GM13977 (cell line): Measurements from ENCODE around the gene KLB.

ENCODE experiments used
- DNase-seq: peaks from one replicate; pipeline ENCODE4 v3.0.0; 2012; ENCODE audit warnings: low spot score
- in situ Hi-C: fragments of 300-500 bp; cut with MboI; formaldehyde crosslinking; loops from one replicate; pipeline ENCODE4 v1.12.0; 2022; ENCODE audit warnings: low sequenced_read_pairs, low pct_unique_long_range_greater_than_20kb, mixed read lengths, inconsistent platforms; ENCODE audit not compliant: unreplicated experiment
- TF ChIP-seq, protein P1 (sequence below): IDR thresholded peaks from 2 replicates; pipeline ENCODE4 v1.5.1; 2012; ENCODE audit warnings: mild to moderate bottlenecking, control low read depth; ENCODE audit not compliant: insufficient read depth; ENCODE audit errors: extremely low read depth, missing control alignments

Gene KLB

DNA sequence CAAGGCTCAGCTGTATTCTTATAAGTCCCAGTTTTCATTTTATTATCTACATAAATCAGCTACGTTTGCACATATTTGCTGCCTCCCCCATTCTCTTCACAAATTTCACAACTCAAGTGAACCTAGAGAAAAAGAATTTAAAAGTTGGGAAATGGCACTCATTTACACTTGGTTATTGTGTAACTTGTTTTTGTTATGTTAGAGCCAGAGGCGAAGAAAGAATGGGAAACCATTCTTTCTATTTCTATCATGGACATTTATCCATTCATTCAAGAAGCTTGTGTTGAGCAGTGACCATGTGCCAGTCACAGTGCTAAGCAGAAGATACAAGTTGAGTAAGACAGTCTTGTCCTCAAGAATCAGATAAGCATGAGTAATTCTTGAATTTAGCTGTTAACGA, 65.7 kb downstream of the KLB start:
- DNase-seq: no peak
- in situ Hi-C loops: loop anchor here (10.0 to 25.0 kb wide), 3 partner anchors 162 to 840 kb away; partner anchors contain the start of genes PDS5A and SMIM14

DNA sequence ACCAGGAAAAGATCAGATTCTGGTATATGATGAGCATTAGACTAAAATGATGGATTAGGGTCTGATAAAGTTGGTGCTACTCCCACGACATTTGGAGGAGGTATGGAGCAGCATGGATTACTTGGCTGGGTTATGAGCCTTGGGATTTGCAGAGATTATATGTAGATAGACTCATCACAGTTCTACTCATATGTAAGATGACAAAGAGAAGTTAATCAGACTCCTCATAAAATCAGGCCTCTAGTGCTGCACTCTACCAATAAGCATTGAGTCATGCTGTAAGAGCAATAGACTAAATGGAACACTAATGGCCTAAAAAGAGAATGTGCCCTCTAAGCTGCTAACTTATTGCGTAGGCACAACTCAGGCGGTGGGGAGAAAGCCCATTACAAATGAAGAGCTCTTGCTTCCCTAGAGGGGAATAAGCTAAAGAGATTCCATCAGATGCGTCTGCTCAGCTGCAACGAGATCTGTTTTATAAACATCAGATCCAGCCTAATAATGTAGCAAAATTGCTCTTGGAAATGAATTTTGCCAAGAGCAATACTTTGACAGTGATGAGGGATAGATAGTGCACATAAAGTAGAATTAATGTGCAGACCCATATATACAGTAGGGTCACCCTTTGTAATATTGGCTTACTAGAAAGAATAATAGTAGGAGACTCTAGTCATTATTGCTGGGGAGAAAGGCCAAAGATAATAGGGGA, 69.6 kb downstream of the KLB start:
- no peak for DNase-seq
- in situ Hi-C loops: loop anchor here (10.0 kb wide), 2 partner anchors 158 to 498 kb away; partner anchors contain the start of genes PDS5A and SMIM14
- TF ChIP-seq, protein P1, sequence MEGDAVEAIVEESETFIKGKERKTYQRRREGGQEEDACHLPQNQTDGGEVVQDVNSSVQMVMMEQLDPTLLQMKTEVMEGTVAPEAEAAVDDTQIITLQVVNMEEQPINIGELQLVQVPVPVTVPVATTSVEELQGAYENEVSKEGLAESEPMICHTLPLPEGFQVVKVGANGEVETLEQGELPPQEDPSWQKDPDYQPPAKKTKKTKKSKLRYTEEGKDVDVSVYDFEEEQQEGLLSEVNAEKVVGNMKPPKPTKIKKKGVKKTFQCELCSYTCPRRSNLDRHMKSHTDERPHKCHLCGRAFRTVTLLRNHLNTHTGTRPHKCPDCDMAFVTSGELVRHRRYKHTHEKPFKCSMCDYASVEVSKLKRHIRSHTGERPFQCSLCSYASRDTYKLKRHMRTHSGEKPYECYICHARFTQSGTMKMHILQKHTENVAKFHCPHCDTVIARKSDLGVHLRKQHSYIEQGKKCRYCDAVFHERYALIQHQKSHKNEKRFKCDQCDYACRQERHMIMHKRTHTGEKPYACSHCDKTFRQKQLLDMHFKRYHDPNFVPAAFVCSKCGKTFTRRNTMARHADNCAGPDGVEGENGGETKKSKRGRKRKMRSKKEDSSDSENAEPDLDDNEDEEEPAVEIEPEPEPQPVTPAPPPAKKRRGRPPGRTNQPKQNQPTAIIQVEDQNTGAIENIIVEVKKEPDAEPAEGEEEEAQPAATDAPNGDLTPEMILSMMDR: no peak

More for the DNA sequence above, 65.7 kb downstream of the KLB start:
- TF ChIP-seq, protein P1: no peak

DNA sequence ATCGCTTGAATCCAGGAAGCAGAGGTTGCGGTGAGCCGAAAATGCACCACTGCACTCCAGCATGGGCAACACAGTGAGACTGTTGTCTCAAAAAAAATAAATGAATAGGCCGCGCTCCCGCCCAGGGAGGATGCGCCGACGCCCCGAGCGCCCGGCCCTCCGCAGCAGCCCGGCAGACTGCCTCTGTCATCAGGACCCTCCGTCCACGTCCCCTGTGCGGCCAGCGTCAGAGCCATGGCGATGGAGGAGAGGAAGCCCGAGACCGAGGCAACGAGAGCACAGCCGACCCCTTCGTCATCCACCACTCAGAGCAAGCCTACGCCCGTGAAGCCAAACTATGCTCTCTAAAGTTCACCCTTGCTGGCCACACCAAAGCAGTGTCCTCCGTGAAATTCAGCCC, 73.5 kb downstream of the KLB start:
- DNase-seq: no peak
- TF ChIP-seq, protein P1: no peak
- in situ Hi-C loops: no loop called here

DNA sequence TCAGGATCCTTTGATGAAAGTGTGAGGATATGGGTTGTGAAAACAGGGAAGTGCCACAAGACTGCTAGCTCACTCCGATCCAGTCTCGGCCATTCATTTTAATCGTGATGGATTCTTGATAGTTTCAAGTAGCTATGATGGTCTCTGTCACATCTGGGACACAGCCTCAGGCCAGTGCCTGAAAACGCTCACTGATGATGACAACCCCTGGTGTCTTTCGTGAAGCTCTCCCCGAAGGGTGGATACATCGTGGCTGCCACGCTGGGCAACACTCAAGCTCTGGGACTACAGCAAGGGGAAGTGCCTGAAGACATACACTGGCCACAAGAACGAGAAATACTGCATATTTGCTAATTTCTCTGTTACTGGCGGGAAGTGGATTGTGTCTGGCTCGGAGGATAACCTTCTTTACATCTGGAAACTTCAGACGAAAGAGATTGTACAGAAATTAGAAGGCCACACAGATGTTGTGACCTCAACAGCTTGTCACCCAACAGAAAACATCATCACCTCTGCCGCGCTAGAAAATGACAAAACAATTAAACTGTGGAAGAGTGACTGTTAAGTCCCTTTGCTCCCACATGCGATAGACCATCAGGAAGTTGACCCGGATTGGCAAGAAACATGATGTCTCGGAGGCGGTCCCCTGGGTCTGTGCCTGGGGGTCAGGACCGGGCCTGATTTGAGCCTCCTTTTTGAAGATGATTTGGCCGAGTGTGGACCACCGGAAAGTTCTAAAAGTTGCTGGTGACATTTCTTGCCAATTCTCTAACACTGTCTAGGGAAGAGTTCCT, 74.4 kb downstream of the KLB start:
- in situ Hi-C loops: no loop called here
- TF ChIP-seq, protein P1: no peak
- DNase-seq: no peak

DNA sequence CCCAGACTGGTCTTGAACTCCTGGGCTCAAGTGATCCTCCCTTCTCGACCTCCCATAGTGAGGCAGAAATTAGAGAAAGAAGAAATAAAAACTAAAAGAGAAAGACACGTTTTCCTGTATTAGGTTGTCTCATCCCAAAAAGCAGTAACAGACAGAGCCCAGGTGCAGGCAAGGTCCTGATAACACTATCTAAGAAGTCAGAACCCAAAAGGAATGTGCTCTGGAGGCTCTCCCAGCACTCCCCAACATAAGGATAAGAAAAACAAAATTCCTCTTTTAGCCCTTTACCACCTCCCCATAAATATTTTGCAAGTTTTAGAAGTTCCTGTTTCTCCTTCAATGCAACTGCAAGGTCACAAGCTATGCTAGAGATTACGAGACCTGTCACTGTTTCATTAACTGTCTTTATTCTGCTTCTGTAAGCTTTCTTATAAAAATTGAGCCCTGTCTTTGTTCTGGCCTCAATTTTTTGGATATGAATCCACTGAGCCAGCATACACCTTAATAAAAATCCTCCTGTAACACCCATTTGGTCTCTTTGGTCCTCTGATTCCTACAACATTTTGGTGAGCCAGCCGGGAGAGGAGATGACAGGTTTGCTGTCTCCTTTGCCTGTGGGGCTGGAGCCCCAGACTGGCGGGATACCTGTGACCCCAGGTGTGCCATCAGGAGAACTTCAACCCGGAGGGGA, 78.0 kb downstream of the KLB start:
- in situ Hi-C loops: no loop called here
- no peak for DNase-seq
- TF ChIP-seq, protein P1: no peak

DNA sequence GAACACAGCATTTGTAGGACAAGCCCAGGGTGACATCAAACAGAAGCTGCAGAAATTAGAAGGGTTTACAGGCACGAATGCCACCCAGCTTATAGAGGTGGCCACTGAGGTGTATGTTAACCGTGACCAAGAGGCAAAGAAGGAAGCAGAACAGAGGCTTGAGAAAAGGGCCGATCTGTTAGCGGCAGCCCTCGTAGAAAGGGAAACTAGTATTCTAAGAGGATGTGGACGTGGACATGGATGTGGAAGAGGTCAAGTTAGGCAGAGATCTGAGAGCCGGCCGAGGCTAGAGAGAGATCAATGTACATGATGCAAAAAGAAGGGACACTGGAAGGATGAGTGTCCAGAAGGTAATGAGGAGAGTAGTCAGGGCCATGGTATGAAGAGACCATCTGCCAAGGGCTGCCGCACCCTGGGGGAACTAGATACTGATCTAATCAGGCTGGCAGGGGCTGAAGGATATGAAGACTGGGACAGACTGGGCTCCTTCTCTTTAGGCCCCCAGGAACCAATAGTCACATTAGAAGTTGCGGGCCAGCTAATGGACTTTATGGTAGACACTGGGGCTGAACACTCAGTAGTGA, 79.6 kb downstream of the KLB start:
- DNase-seq: no peak
- TF ChIP-seq, protein P1: no peak
- in situ Hi-C loops: no loop called here
